ENCODE measurements around the gene ARHGAP24. TPM values are rescaled to one million over a fixed set of nuclear protein-coding genes. Genes with fewer than 3 reads are reported as not detected.
"Not testable (repeated sequence)": the region's sequence is repeated elsewhere in the genome, so short reads cannot be mapped to it uniquely, and the experiment has no call there.

The ARHGAP24 gene
- total RNA-seq, 1 donor from 2014 or later: 40.3 TPM

DNA sequence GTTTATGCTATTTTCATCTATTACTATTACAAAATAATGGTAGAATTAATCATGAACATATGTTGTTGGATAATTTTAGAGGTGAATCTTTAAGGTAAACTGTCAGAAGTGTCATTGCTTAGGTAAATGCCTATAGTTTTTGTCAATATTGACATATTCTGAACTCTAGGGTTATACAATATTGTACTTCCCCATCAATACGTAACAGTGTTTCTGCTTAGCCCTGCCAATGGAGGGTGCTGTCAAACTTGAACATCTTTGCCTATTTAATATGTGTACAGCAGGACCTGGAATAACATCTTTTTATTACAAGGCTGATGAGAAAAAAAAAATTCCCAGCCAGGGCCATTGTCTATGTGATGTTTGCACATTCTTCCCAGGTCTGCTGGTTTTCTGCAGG, 40.8 kb downstream of the ARHGAP24 start:
- DNase-seq (ENCODE audit: low read depth in 2 of 2): no peak

DNA sequence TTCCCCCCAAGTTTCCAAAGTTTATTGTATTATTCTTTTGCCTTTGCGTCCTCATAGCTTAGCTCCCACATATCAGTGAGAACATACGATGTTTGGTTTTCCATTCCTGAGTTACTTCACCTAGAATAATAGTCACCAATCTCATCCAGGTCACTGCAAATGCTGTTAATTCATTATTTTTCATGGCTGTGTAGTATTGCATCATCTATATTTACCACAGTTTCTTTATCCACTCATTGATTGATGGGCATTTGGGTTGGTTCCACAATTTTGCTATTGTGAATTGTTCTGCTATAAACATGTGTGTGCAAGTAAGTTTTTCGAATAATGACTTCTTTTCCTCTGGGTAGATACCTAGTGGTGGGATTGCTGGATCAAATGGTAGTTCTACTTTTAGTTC, 43.6 kb downstream of the ARHGAP24 start:
- not testable (repeated sequence) for DNase-seq (ENCODE audit: low read depth in 2 of 2)

DNA sequence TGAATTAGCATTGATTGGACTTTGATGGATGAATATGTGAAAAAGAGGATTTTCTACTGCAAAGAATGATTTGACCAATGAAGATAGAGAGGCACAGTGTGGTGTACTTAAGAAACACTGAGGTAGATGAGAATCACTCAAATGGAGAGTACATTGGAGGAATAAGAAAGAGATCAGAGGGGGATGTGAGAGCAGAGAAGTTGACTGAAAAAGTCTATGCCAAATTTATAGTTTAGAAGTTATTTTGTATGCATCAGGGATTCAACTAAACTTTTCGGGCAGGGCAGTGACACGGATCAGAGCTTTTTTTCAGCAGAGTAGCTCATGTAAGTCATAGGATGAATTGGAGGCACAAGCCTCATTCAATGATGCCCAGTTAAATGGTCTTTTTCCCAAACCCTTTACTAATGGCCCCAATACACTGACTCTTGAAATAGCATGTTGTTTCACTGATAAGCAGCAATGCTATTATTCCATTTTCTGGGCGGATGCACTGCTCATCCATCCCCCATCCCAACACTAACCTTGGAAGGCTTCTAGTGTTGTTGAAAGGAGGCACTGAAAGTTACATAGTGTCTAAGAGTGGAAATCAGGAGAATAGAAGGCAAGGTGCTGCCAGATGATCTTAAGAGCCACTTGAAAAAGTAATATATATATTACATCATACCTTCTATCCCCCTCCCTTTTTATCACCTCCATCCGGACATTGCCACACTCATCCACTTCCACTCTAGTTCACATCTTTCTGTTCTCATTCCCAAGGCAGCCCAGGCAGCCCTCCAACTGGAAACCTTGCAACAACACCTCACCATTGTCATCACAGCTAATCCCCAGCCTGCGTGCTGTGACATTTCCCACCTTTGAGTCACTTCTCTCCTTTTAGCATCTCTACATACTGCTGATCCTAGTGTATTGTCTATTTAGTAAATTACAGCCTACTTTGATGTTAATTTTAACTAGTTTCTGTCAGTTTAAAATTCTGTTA, 46.1 kb downstream of the ARHGAP24 start:
- no peak for DNase-seq (ENCODE audit: low read depth in 2 of 2)

DNA sequence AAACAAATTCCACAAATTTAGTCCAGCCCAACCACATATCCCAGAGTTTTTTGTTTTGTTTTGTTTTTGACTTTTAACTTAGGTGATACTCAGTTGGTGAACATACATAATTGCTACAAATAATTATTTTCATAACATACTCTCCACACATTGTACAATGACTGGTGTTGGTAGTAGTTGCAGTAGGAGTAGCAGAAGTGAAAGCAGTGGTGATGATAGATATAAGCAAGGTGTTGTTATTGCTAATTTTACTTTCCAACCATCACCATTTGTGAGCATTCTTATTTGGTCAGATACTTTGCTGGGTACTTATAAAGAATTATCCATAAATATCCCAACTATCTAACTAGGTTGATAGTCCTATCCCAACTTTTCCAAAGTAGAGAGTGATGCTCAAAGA, 47.3 kb downstream of the ARHGAP24 start:
- no peak for DNase-seq (ENCODE audit: low read depth in 2 of 2)

DNA sequence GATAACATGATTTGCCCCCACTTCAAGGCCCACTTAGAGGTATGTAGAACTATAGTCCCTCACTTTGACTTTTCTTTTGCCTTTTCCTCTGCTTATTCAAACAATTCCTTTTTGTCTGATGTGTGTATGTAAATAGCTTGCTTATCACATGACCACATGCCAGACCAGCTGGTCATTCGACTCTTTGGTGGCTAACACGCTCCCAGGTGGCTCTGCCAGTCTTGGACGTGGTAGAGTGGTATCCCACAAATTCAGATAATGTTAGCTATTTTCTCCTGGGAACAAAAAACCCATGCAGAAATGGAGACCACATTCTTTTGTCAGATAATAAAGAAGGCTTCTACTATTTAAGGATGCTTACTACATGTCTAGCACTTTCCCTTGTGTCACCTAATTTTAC, 47.9 kb downstream of the ARHGAP24 start:
- no peak for DNase-seq (ENCODE audit: low read depth in 2 of 2)

DNA sequence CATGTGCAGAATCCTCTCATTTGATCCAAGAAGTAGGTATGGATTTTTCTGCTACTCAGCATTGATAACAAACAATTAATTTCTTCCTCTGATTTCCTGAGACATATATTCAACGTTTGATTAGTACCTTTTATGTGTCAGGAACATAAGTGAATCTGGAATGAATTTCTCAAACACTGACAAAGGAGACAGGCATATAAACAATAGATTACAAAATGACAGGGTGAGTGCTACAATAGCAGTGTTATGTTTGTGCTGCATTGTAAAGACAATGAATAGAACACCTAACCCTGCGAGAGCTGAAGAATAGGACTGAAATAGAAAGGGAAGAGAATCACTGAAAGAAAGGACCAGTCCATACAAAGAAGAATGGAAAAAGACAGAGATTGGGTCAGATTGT, 52.9 kb downstream of the ARHGAP24 start:
- DNase-seq (ENCODE audit: low read depth in 2 of 2): no peak

DNA sequence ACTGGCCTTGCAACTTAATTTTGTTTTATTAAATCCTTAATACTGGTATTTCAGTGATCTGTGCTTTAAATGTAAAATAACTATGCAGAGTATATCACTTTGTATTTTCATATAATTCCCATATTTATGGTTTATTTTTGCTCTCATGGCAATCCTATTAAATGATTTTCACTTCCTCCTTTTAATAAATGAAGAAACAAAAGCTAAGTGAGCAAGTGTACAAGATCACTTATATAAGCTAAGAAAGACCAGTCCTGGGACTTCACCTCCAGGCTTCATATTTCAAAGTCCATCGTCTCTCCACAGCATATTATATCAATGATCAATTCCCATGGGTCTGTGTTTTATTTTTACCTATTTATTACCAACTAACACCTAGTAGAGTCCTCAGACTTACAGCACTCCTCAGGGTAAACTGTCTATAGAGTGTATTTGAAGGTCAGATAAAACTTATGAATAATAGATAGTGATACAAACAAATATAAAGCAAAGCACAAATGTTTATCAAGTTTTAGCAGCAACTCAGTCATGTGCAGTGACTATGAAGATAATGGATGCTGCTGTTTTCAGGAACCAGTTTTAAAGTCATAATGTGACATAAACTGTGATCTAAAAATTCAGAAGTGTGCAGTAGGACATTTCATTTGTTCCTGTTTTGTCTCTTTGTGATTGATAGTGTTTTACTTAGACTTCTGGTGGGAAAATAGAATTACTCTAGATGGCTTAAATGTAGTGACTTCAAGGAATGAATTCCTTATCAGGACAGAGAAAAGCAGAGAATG, 56.8 kb downstream of the ARHGAP24 start:
- DNase-seq (ENCODE audit: low read depth in 2 of 2): no peak

DNA sequence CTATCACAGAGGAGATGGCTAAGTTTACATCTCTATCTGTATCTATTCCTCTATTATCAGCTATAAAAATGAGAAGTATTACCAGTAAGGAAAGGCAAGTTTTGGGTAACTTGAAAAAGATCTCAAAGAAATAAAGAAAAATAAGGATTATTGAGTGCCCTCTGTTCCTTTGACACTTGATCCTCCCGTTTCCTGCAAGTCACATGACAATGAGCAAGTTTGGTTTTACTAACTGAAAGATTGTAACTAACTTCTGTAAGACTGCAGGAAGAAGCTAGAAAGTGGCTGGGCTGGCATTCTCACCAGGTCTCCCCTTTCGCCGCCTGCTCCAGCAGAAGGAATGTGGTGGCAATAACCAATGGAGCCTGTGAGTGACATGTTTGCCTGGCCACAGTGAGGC, 59.2 kb downstream of the ARHGAP24 start:
- DNase-seq (ENCODE audit: low read depth in 2 of 2): no peak

DNA sequence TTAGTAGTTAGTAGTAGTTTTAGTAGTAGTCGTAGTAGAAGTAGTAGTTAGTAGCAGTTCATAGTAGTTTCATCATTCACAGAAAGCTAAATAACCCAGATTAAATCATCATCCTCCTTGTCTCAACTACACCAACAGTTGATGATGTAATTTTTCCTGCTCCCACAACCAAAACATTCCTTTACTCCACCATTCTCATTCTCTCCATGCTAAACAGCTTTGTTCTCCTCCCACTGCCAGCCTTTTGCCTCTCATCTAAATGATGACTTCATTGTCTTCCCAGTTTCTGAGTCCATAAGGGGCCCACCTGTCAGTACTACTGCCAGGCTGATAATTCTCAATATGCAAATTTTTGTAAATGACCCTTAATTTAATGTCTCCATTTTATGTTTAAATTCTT, 68.9 kb downstream of the ARHGAP24 start:
- DNase-seq (ENCODE audit: low read depth in 2 of 2): no peak

DNA sequence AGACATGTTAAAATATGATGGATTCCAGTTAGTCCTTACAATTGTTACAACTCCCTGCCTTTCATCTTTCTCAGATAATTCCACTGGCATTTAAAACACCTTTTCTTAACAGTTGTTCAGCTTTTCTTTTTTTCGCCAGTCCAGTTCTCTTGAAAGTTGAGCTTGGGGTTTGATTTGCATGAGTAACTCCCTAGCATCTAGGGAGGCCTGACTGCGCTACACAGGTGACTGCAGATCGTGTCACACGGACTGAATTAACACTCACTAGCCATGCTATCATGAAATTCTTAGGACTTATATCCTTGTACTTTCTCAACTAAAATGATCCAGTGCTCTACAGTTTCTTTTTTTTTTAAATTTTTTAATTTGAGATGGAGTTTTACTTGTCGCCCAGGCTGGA, 69.8 kb downstream of the ARHGAP24 start:
- no peak for DNase-seq (ENCODE audit: low read depth in 2 of 2)

DNA sequence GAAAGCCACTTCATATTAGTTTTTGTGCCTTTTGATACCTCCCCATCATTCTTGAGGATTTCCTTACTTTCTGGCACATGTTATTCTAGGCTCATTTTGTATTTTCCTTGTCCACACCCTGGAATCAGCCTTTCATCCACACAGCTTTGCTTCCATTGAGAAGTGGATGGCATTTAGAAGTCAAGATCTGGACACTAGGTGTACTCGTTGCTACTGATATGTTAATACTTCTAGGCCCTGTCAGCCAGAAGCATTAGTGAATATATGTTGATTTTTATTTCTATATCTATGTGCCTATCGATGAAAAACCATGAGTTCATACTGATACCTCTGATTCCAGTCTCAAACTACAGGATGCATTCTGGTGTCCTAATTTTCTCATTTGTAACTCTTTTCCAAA, 73.2 kb downstream of the ARHGAP24 start:
- peak in 1 of 2 donors; percentile 12 for DNase-seq (ENCODE audit: low read depth in 2 of 2)

DNA sequence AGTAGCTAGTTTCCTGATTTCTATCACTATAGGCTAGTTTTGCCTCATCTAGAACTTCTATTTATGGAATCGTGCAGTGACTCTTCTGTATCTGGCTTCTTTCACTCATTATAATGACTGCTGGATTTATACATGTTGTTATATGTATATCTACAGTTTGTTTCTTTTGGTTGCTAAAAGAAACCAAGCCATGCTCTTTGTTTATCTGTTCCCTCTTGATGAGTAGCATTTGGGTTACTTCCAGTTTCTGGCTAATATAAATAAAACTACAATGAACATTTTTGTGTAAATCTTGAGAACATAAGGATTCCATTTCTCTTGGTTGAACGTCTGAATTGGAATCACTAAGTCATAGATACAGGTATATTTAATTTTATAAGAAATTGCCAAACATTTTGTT, 73.9 kb downstream of the ARHGAP24 start:
- no peak for DNase-seq (ENCODE audit: low read depth in 2 of 2)

DNA sequence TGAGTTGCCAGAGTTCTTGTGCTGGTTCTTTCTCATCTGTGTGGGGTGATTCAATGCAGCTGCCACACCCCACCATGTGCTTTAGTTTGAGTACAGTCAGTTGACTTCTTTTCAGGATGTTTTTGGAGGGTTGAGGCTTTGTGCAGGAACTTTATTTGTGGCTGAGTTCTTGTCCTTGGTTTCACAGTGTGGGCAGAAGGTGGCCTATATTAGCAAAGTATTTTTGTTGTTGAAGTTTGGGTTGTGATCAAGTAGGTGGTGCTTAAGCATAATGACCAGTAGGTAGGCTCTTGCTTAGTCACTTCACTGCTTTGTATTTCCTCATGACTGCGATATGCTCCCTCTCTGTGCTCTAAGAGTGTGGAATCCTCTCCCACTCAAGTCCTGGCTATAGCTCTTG, 80.3 kb downstream of the ARHGAP24 start:
- DNase-seq (ENCODE audit: low read depth in 2 of 2): no peak

DNA sequence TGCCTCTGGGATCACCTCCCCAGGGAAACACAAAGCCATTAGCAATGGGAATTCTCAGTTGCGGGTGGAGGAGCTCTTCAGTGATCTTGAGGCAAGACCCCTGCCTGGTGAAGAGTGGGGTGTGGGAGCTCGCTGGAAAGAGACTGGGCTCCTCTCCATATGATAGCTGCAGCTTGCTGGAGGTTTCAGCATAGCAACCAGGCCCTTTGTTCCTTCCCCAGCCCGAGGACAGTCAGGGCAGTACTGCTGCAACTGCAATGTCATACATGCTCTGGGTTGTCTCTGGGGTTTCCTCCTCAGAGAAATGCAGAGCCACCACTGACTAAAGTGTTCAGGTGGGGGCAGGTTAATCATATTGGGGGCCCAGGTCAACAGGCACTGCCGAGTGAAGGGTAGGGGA, 81.3 kb downstream of the ARHGAP24 start:
- DNase-seq (ENCODE audit: low read depth in 2 of 2): no peak

DNA sequence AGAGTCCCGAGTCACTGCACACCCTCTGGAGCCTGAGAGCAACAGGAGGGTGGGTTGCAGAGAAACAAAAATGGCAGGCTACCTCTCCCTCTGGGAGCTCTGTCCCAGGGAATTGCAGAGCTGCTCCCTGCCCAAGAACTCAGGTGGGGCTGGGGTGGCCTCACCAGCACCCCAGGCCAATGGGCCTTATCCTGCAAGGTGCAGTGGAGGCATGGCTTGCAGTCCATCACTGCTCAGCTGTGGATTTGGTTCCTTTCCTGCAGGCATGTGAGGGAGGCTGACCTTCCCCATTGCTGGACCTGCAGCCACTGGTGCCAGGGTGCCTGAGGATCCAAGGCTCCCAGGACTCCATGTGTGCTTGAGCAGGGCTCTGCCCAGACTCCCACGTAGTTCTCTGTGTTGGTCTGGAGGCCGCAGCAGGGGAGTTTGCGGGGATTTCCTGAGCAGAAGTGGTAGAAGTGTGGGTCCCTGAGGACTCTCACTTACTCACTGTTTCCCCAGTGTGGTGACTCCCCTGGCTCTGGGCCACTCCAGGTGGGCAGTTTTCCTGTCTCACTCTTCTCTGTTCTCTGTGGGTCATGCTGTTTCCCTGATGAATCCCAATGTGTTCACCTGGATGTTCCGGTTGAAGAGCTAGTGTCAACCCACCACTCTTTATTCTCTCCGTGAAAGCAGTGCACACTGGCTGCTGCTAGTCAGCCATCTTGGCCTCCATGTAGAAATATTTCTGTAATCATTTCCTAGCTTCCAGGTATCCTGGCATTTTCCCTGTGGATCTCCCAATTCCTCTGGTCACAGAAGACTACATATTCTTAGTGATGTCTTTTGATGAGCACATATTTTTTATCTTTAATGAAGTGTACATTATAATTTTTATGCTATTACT, 82.3 kb downstream of the ARHGAP24 start:
- no peak for DNase-seq (ENCODE audit: low read depth in 2 of 2)

DNA sequence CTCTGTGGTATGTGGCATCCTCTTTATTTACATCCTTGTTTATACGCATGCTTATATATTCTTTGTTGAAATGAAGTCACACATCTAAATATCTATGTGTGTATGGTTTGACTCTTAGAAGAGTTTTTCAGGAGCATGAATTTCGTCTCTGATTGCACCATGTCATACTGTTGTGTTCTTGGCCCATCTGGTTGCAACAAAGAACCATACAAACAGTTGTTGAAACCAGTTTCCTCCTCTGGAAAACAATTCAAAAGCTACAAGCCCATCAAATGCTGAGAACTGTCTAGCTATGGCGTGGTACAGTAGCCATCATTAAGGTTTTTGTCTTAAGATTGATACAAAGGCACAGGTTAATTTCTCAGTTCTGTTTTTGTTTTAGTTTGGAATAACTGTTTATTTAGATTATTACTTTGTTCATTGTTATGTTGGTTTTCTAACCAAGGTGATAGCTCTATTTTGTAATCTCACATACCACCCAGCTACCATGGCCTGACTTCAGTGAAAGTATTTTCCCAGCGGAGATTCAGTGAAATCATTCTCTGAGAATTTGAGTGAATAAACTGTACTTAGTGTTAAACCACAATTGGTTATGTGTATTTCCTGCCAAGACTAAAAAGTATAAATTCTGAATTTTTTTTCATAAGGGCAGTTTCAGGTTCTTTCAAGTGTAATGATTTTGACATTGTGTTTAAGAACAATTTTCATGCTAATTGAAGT, 91.0 kb downstream of the ARHGAP24 start:
- no peak for DNase-seq (ENCODE audit: low read depth in 2 of 2)

DNA sequence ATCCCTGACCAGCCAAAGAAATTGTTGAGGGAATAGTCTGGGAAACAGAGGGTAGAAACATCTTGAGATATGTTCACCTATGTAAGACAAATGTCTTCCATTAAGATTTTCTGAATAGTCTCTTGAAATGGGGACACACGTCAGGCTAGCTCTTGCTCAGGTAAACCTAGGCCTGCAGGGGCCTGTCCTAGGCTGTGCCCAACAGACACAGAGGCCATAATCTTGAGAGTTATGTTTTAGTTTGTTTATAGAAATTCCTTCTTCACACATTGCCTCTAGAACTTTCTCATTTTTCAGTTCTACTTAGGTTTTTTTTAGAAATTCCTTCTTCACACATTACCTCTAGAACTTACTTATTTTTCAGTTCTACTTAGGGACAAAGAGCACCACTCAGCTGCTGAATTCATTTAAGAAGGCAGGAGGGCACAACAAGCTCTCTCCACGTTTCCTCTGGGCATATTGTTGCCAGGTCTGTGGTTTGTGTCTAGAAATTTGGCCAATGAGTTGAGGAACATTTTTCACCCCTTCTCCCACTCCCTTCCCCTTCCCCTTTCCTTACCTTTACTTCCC, 94.9 kb downstream of the ARHGAP24 start:
- DNase-seq (ENCODE audit: low read depth in 2 of 2): no peak

DNA sequence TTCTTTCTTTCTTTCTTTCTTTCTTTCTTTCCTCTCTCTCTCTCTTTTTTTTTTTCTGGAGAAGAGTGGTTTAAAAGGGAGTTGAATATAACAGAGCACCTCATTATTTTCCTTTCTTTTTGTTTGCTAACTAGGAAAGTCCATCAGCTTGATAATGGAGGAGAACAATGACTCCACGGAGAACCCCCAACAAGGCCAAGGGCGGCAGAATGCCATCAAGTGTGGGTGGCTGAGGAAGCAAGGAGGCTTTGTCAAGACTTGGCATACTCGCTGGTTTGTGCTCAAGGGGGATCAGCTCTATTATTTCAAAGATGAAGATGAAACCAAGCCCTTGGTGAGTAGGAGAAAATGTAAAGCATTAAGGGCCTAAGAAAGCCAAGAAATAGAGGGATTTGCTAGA, 95.4 kb downstream of the ARHGAP24 start:
- no peak for DNase-seq (ENCODE audit: low read depth in 2 of 2)

DNA sequence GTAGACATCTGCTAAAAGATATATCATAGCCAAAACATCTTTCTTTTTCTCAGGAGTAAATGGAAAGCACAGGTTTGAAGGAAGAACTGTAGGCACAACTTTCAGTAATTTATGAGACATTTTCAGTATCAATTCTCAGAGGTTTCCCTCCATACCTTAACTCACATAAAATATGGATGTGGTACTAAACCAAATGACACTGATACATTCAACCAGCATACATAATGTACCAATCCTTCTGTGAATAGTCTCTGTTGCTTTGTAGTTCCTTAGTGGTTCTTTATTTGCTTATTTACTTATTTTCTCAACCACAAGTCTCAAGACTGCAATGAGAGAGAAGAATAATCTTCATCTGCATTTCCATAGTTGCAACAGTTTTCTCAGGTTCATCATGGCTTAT, 96.1 kb downstream of the ARHGAP24 start:
- no peak for DNase-seq (ENCODE audit: low read depth in 2 of 2)

DNA sequence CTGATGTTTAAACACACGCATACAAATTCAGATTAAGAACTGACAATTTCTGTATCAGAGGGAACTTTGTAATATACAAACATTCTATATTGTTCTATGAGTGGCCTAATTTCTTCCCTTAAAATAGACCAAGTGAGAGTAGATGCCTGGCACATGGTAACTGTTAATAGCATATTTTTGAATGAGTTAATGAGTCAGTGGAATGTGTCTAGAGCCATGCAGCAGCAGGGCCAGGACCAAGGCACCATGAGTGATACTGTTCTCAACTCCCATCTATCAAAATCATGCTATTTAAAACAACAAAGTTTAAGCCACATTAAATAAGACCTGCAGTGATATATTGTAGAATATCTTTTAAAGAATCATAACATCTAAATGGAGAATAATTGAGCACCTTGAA, 98.3 kb downstream of the ARHGAP24 start:
- DNase-seq (ENCODE audit: low read depth in 2 of 2): no peak

DNA sequence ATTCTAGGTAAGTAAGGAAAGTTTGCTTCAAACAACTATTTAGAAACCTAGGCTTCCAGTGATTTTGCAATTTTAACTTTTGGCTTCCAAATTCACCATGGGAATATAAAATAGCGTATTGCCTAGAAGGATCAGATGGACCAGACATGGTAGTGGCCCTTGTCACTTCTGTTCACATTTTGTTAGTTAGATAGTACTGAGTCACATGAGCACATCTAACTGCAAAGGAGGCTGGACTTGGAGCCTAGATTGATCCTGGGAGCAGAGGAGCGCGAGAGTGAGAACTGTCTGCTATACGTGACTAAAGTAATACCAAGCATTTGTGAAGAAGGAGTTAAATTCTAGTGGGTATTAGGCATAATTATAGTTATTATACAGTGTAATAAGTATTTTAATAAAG, 102.4 kb downstream of the ARHGAP24 start:
- no peak for DNase-seq (ENCODE audit: low read depth in 2 of 2)

Measured in dermis microvascular lymphatic vessel endothelial cell (primary cell).